BLaER1 (cell line): ENCODE results near the gene HEXIM2.
A peak's percentile ranks its signal among the peaks of the same experiment; 100 is the strongest.

ENCODE experiments used
- H3K27ac ChIP-seq: shearing (Covaris generic); formaldehyde crosslinking; 2 replicates; pipeline ENCODE4 v1.8.1; 2022
- H3K27me3 ChIP-seq: shearing (Covaris generic); formaldehyde crosslinking; 2 replicates; pipeline ENCODE4 v1.8.1; 2022
- H3K36me3 ChIP-seq: shearing (Covaris generic); formaldehyde crosslinking; 2 replicates; pipeline ENCODE4 v1.8.1; 2022
- H3K4me1 ChIP-seq: shearing (Covaris generic); formaldehyde crosslinking; 2 replicates; pipeline ENCODE4 v1.8.1; 2022
- H3K4me2 ChIP-seq: shearing (Covaris generic); formaldehyde crosslinking; 2 replicates; pipeline ENCODE4 v1.8.1; 2022
- H3K4me3 ChIP-seq: shearing (Covaris generic); formaldehyde crosslinking; 2 replicates; pipeline ENCODE4 v1.8.1; 2022
- H3K9ac ChIP-seq: shearing (Covaris generic); formaldehyde crosslinking; 2 replicates; pipeline ENCODE4 v1.8.1; 2022
- H3K9me3 ChIP-seq: shearing (Covaris generic); formaldehyde crosslinking; 2 replicates; pipeline ENCODE4 v1.8.1; 2022
- H4K20me1 ChIP-seq: shearing (Covaris generic); formaldehyde crosslinking; 2 replicates; pipeline ENCODE4 v1.8.1; 2022
- Cebpa-rat ChIP-seq: shearing (Covaris generic); IDR thresholded peaks from 2 replicates; pipeline ENCODE4 v1.8.1; 2022

HEXIM2 gene

GRCh38 chr17:45149669-45150664, 11.7 kb upstream of the HEXIM2 start:
- Histone ChIP-seq H3K27ac (peak overlapping the region; percentile 79), H3K4me3 (peak overlapping the region; percentile 83), H3K36me3 (no peaks in the 10 kb centered on the region), H3K4me1 (peaks cover 39% of the 10 kb centered on the region), H4K20me1 (peaks cover 34% of the 10 kb centered on the region), H3K9ac (peak overlapping the region; percentile 85), H3K4me2 (peak overlapping the region; percentile 95), H3K27me3 (no peaks in the 10 kb centered on the region), H3K9me3 (no peaks in the 10 kb centered on the region)
- TF ChIP-seq Cebpa-rat = no peak

- H3K9ac ChIP-seq = peak overlapping the region; percentile 85
- TF ChIP-seq Cebpa-rat = no peak
- H4K20me1 ChIP-seq = peaks cover 34% of the 10 kb centered on the region
- peak overlapping the region; percentile 83 for H3K4me3 ChIP-seq
- peaks cover 39% of the 10 kb centered on the region for H3K4me1 ChIP-seq
- peak overlapping the region; percentile 95 for H3K4me2 ChIP-seq
- no peaks in the 10 kb centered on the region for H3K27me3 ChIP-seq
- H3K9me3 ChIP-seq = no peaks in the 10 kb centered on the region
- H3K27ac ChIP-seq = no peak overlapping the region
- no peaks in the 10 kb centered on the region for H3K36me3 ChIP-seq
Measured at GRCh38 chr17:45150911-45151809, 10.5 kb upstream of the HEXIM2 start.

GRCh38 chr17:45155029-45155428, 6.6 kb upstream of the HEXIM2 start:
- H3K36me3 ChIP-seq = no peaks in the 10 kb centered on the region
- TF ChIP-seq Cebpa-rat = no peak
- H3K4me1 ChIP-seq = peaks cover 55% of the 10 kb centered on the region
- H4K20me1 ChIP-seq = peaks cover 19% of the 10 kb centered on the region
- no peaks in the 10 kb centered on the region for H3K9me3 ChIP-seq
- no peak overlapping the region for H3K9ac ChIP-seq
- H3K27ac ChIP-seq = no peak overlapping the region
- no peak overlapping the region for H3K4me2 ChIP-seq
- no peak overlapping the region for H3K4me3 ChIP-seq
- no peaks in the 10 kb centered on the region for H3K27me3 ChIP-seq

GRCh38 chr17:45155483-45155882, 6.2 kb upstream of the HEXIM2 start:
- H3K36me3 ChIP-seq = no peaks in the 10 kb centered on the region
- H3K9me3 ChIP-seq = no peaks in the 10 kb centered on the region
- no peaks in the 10 kb centered on the region for H3K27me3 ChIP-seq
- no peak overlapping the region for H3K27ac ChIP-seq
- H3K4me2 ChIP-seq = no peak overlapping the region
- H3K9ac ChIP-seq = peak overlapping the region; percentile 8; the same call in 1 of the 2 replicates
- H4K20me1 ChIP-seq = peaks cover 14% of the 10 kb centered on the region
- TF ChIP-seq Cebpa-rat = no peak
- H3K4me1 ChIP-seq = peaks cover 55% of the 10 kb centered on the region
- H3K4me3 ChIP-seq = no peak overlapping the region

GRCh38 chr17:45156242-45156641, 5.4 kb upstream of the HEXIM2 start:
- Histone ChIP-seq H3K4me1 (peaks cover 48% of the 10 kb centered on the region), H3K4me3 (no peak overlapping the region), H3K27ac (no peak overlapping the region), H3K4me2 (peak overlapping the region; percentile 16; the same call in 1 of the 2 replicates), H3K9ac (peak overlapping the region; percentile 8; the same call in 1 of the 2 replicates), H3K27me3 (no peaks in the 10 kb centered on the region), H4K20me1 (peaks cover 7% of the 10 kb centered on the region), H3K9me3 (no peaks in the 10 kb centered on the region), H3K36me3 (no peaks in the 10 kb centered on the region)
- no peak for TF ChIP-seq Cebpa-rat

- Histone ChIP-seq H3K4me1 (peaks cover 64% of the 10 kb centered on the region), H3K36me3 (no peaks in the 10 kb centered on the region), H3K27ac (peak overlapping the region; percentile 100), H3K9ac (peak overlapping the region; percentile 99), H3K9me3 (no peaks in the 10 kb centered on the region), H3K4me3 (peak overlapping the region; percentile 84), H4K20me1 (no peaks in the 10 kb centered on the region), H3K4me2 (peak overlapping the region; percentile 85), H3K27me3 (no peaks in the 10 kb centered on the region)
- no peak; the same call in 1 of the 2 replicates for TF ChIP-seq Cebpa-rat
Measured at GRCh38 chr17:45160447-45161287, 1.0 kb upstream of the HEXIM2 start.

- H3K36me3 ChIP-seq = no peaks in the 10 kb centered on the region
- H3K9ac ChIP-seq = peak overlapping the region; percentile 47
- H3K4me3 ChIP-seq = peak overlapping the region; percentile 84
- H4K20me1 ChIP-seq = no peaks in the 10 kb centered on the region
- no peak for TF ChIP-seq Cebpa-rat
- no peaks in the 10 kb centered on the region for H3K27me3 ChIP-seq
- peak overlapping the region; percentile 80 for H3K4me2 ChIP-seq
- peaks cover 57% of the 10 kb centered on the region for H3K4me1 ChIP-seq
- no peaks in the 10 kb centered on the region for H3K9me3 ChIP-seq
- H3K27ac ChIP-seq = peak overlapping the region; percentile 65
Measured at GRCh38 chr17:45162025-45162687, 481 bp downstream of the HEXIM2 start.

- Histone ChIP-seq H3K36me3 (peaks cover 11% of the 10 kb centered on the region; the same call in 1 of the 2 replicates), H3K4me1 (peaks cover 40% of the 10 kb centered on the region), H3K27me3 (no peaks in the 10 kb centered on the region), H3K9ac (no peak overlapping the region; the same call in 1 of the 2 replicates), H3K27ac (peak overlapping the region; percentile 67), H3K4me2 (peak overlapping the region; percentile 69), H3K9me3 (no peaks in the 10 kb centered on the region), H3K4me3 (no peak overlapping the region), H4K20me1 (no peaks in the 10 kb centered on the region)
- TF ChIP-seq Cebpa-rat = no peak
Measured at GRCh38 chr17:45164734-45165269, 3.1 kb downstream of the HEXIM2 start.
